ENCODE measurements around the gene TOB1. TPM values are rescaled to one million over a fixed set of nuclear protein-coding genes. Genes with fewer than 3 reads are reported as not detected.

The TOB1 gene
- polyA plus RNA-seq, 2 donors: 32.7 to 52.9 TPM

DNA sequence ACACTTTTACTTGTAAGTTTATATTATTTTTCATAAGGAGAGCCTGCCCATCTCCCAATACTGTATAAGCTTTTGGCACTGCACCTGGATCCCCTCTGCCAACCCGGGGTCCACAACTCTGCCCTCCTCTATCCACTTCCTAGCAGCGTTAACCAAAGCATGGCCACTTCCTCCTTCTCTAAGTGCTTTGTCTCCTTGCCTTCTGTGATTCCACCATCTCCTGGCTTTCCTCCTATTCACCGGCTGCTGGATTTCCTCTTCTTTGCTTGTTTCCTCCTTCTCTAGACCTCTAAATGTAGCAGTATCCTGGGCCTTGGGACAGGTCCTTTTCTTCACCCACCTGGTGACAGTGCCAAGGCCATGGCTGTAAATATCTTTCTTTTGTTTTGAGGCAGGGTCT lies 50.8 kb downstream of the TOB1 start:
- H3K4me3 ChIP-seq (ENCODE audit: low read depth in 1 of 2, low read length in 2 of 2): no peak overlapping the region
- no peaks in the 10 kb centered on the region for H3K36me3 ChIP-seq (ENCODE audit: control insufficient read depth in 2 of 2, insufficient read depth in 2 of 2, low read length in 1 of 2)
- H3K27me3 ChIP-seq (ENCODE audit: control insufficient read depth in 1 of 2, insufficient read depth in 2 of 2, low read length in 2 of 2): no peaks in the 10 kb centered on the region
- WGBS, 2 donors: 52 to 59% methylated on average over 3 of the region's 3 CpGs
- H3K4me1 ChIP-seq (ENCODE audit: control insufficient read depth in 2 of 2, insufficient read depth in 2 of 2, low read length in 1 of 2): peaks cover 0 to 12% of the 10 kb centered on the region in 2 donors
- H3K27ac ChIP-seq (ENCODE audit: low read depth in 2 of 2, low read length in 1 of 2): no peak overlapping the region
- no peaks in the 10 kb centered on the region for H3K9me3 ChIP-seq (ENCODE audit: control insufficient read depth in 2 of 2, insufficient read depth in 1 of 2, low read depth in 1 of 2, low read length in 1 of 2)

DNA sequence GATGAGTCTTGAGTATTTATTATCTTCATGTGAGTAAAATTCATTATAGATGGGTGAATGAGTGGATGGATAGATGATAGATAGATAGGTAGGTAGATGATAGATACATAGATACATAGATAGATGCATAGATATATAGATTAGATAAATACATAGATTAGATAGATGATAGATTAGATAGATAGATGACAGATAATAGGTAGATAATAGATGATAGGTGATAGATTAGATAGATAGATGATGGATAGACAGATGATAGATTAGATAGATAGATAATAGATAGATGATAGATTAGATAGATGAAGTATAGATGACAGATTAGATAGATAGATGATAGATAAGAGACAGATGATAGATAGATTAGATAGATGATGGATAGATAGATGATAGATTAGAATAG lies 52.6 kb downstream of the TOB1 start:
- Histone ChIP-seq H3K4me1 (ENCODE audit: control insufficient read depth in 2 of 2, insufficient read depth in 2 of 2, low read length in 1 of 2) (peaks cover 0 to 10% of the 10 kb centered on the region in 2 donors), H3K27me3 (ENCODE audit: control insufficient read depth in 1 of 2, insufficient read depth in 2 of 2, low read length in 2 of 2) (no peaks in the 10 kb centered on the region), H3K4me3 (ENCODE audit: low read depth in 1 of 2, low read length in 2 of 2) (no peak overlapping the region), H3K27ac (ENCODE audit: low read depth in 2 of 2, low read length in 1 of 2) (no peak overlapping the region), H3K9me3 (ENCODE audit: control insufficient read depth in 2 of 2, insufficient read depth in 1 of 2, low read depth in 1 of 2, low read length in 1 of 2) (no peaks in the 10 kb centered on the region), H3K36me3 (ENCODE audit: control insufficient read depth in 2 of 2, insufficient read depth in 2 of 2, low read length in 1 of 2) (no peaks in the 10 kb centered on the region)

Other genes starting within 250 kb of the TOB1 start
- gene ABCC3, start 231.5 kb downstream of the TOB1 start, polyA plus RNA-seq: 10 to 100 TPM; 17.7 to 32.0 TPM
- gene ANKRD40, start 158.4 kb downstream of the TOB1 start, polyA plus RNA-seq: 1 to 10 TPM; 7.2 to 7.5 TPM
- 10 to 100 TPM; 46.6 to 80.7 TPM for gene LUC7L3, start 146.8 kb downstream of the TOB1 start, polyA plus RNA-seq
- gene ANKRD40CL, start 98.8 kb downstream of the TOB1 start, polyA plus RNA-seq: not detected
- gene WFIKKN2, start 30.8 kb downstream of the TOB1 start, polyA plus RNA-seq: under 1 TPM; 0.02 to 0.04 TPM

Measured in esophagus (tissue), 2 donors.